IPS-15b (cell line): ENCODE results near the gene GALNT17.

Experiments
- H3K27me3 ChIP-seq: one replicate; pipeline ENCODE4 v1.6.1; 2013; ENCODE audit warnings: low read length; ENCODE audit not compliant: control insufficient read depth, insufficient read depth
- H3K36me3 ChIP-seq: one replicate; pipeline ENCODE4 v1.6.1; 2013; ENCODE audit warnings: low read length; ENCODE audit not compliant: control insufficient read depth, insufficient read depth
- H3K4me1 ChIP-seq: one replicate; pipeline ENCODE4 v1.6.1; 2013; ENCODE audit warnings: mild to moderate bottlenecking, low read length; ENCODE audit not compliant: control insufficient read depth, insufficient read depth
- H3K4me3 ChIP-seq: one replicate; pipeline ENCODE4 v1.5.1; 2013; ENCODE audit warnings: low read depth, low read length
- H3K9ac ChIP-seq: one replicate; pipeline ENCODE4 v1.6.1; 2013; ENCODE audit warnings: low read depth, mild to moderate bottlenecking, low read length
- H3K9me3 ChIP-seq: one replicate; pipeline ENCODE4 v1.6.1; 2013; ENCODE audit warnings: mild to moderate bottlenecking, low read length; ENCODE audit not compliant: control insufficient read depth, insufficient read depth

GALNT17 gene

DNA sequence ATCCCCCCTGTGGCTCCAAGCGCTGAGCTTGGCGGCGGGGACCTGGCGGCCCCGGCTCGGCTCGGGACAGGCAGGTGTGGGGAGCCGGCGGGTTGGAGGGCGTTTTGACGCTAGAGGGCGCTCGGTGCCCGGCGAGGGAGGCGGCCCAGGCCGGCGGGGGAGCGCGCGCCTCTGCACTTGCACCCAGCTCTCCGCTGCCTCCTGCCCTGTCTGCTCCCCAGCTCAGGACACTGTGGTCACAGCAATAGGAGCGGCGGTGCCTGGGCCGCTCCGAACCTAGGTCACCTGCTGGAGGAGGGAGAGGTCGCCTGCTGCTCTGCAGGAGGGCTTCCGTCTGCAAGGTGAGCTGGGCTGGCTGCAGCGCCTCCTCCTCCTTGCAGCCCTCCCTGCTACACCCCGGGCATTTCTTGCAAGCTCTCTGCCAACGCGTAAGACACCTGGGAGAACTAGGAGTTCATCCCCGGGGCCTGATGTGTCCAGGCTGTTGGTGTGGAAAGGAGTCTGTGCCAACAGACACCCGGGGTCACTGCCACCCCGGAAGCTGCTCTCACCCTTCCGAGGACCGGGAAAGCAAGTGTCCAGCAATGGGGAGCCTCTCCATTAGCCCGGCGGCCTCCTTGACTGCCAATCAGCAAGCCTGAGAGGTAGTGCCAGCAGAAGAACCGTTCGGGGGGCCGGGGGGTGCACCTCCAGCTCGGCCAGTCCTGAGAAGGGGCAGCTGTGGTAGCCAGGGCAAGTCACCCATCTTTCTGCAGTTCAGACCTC, 620.4 kb downstream of the GALNT17 start:
- Histone ChIP-seq H3K4me3 (peak overlapping the region; percentile 69), H3K36me3 (no peaks in the 10 kb centered on the region), H3K9ac (no peak overlapping the region), H3K9me3 (no peaks in the 10 kb centered on the region), H3K27me3 (peaks cover 8% of the 10 kb centered on the region), H3K4me1 (no peaks in the 10 kb centered on the region)

DNA sequence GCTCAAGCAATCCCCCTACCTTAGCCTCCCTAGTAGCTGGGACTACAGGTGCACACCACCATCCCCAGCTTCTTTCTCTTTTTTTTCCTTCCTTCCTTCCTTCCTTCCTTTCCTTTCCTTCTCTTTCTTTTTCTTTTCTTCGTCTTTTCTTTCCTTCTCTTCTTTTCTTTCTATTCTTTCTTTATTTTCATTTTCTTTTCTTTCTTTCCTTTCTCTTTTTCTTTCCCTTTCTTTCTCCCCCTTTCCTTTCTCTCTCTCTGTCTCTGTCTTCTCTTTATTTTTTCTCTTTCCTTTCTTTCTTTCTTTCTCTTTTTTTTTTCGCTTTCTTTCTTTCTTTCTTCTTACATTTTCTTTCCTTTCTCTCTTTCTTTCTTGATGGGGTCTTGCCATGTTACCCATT, 621.3 kb downstream of the GALNT17 start:
- Histone ChIP-seq H3K36me3 (no peaks in the 10 kb centered on the region), H3K4me3 (no peak overlapping the region), H3K4me1 (no peaks in the 10 kb centered on the region), H3K9ac (no peak overlapping the region), H3K9me3 (no peaks in the 10 kb centered on the region), H3K27me3 (peaks cover 8% of the 10 kb centered on the region)

DNA sequence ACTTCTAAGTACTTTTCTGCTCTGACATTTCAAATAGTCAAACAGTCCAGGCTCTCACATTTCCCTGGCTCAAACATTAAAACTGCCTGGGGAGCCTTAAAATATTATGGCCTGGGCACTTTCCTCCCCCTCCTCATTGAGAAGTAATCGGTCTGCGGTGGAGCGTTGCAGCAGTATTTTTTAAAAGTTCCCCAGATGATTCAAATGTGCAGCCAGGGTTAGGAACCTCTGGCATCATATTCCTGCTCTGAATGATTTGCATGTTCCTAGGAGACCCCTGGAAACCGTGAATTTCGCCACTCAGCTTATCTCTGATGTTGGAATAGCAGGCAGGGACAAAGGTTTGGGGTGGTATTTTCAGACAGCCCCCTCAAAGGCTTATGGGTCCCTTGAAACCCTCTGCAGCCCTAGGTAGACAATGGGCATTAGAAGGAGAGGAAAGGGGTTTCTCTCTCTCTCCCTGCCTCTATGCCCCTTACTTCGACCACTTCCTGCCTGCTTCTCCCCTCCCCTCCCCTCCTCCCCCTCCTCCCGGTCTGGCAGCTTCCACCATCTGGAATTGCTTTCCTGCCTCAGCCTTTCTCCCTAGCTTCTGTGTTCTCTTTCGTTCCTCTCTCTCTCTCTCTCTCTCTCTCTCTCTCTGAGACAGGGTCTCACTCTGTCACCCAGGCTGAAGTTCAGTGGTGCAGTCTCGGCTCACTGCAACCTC, 622.2 kb downstream of the GALNT17 start:
- no peak overlapping the region for H3K4me3 ChIP-seq
- H3K27me3 ChIP-seq: peaks cover 8% of the 10 kb centered on the region
- H3K36me3 ChIP-seq: no peaks in the 10 kb centered on the region
- H3K4me1 ChIP-seq: no peaks in the 10 kb centered on the region
- no peak overlapping the region for H3K9ac ChIP-seq
- no peaks in the 10 kb centered on the region for H3K9me3 ChIP-seq

DNA sequence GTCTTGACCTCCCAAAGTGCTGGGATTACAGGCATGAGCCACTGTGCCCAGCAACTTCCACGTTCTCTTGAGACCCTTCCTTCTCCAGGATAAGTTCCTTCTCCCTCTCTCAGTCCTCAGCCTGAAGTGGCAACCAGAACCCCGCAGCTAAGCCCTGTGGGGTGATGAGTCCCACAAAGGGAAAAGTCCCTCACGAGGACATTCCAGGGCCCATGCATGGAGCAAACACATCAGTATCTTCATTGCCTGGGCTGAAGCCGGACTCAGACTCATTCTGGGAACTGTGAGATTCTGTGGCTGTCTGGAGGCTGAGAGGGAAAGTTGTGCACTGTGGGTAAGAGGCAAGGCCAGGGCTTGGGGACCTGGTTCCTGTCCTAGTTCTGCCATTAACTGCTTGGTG, 622.9 kb downstream of the GALNT17 start:
- Histone ChIP-seq H3K27me3 (peaks cover 8% of the 10 kb centered on the region), H3K9ac (no peak overlapping the region), H3K36me3 (no peaks in the 10 kb centered on the region), H3K9me3 (no peaks in the 10 kb centered on the region), H3K4me3 (no peak overlapping the region), H3K4me1 (no peaks in the 10 kb centered on the region)

DNA sequence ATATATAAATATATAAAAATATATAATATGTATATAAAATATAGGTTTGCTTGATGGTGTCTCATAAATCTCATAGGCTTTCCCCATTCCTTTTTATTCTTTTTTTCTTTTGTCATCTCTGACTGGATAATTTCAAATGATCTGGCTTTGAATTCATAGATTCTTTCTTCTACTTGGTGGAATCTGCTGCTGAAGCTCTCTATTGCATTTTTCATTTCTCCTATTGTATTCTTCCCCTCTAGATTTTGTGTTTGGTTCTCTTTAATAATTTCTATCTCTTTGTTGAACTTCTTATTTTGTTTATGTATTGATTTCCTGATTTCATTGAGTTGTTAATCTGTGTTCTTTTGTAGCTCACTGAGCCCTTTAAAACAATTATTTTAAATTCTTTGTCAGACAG, 629.4 kb downstream of the GALNT17 start:
- H3K4me1 ChIP-seq: no peaks in the 10 kb centered on the region
- H3K4me3 ChIP-seq: no peak overlapping the region
- H3K9me3 ChIP-seq: no peaks in the 10 kb centered on the region
- H3K36me3 ChIP-seq: no peaks in the 10 kb centered on the region
- no peak overlapping the region for H3K9ac ChIP-seq
- no peaks in the 10 kb centered on the region for H3K27me3 ChIP-seq
